HepG2 (cell line): ENCODE results near the gene GPR87. TPM values are rescaled to one million over a fixed set of nuclear protein-coding genes. Genes with fewer than 3 reads are reported as not detected.

Experiments used
- ATAC-seq: fragments of 200-7000 bp; cut with Tn5 transposase; 3 replicates; pipeline ENCODE4 v1.9.1; 2020; ENCODE audit warnings: mild to moderate bottlenecking, moderate library complexity
- BruUV-seq: library from RNA; stranded (reverse); fragments of 400-500 nt; replicated peaks from 2 replicates; lab custom pipeline; 2021; lab: Mats Ljungman, UMichigan
- CTCF ChIA-PET: fragments of 300-600 bp; formaldehyde crosslinking; extraction: SDS; loops from one replicate; lab custom pipeline; 2021; ENCODE audit warnings: low total read pairs, inconsistent platforms, low intra/inter-chr PET ratio; lab: Yijun Ruan, JAX
- POLR2A ChIA-PET: fragments of 350-600 bp; sonication (Branson Sonifier 250); formaldehyde crosslinking; loops from one replicate; lab custom pipeline; 2020; ENCODE audit warnings: antibody characterized with exemption, inconsistent platforms; lab: Yijun Ruan, JAX
- DNase-seq: peaks from one replicate; pipeline ENCODE4 v3.0.0-alpha.2; 2015; ENCODE audit warnings: low spot score
- FAIRE-seq: peaks from 3 replicates; lab custom pipeline; 2011; peaks lifted over from hg19 to GRCh38; lab: Jason Lieb, UNC
- H2AFZ ChIP-seq: one replicate; pipeline ENCODE4 v1.6.1; 2011; ENCODE audit warnings: low read length, inconsistent platforms
- H3K27ac ChIP-seq: fragments of 300-600 bp; 3 replicates; pipeline ENCODE4 v1.8.0; 2011; ENCODE audit warnings: mixed run types, mild to moderate bottlenecking, mixed read lengths, low read length, inconsistent platforms; ENCODE audit not compliant: insufficient read depth; ENCODE audit errors: extremely low read length
- H3K27me3 ChIP-seq, 2 experiments: fragments of 200-600 bp in 1 of 2; 2 replicates in 1 of 2; 3 replicates in 1 of 2; pipeline versions ENCODE4 v1.6.0 to v1.8.0; 2011; ENCODE audit warnings: low read length in 2 of 2, mild to moderate bottlenecking in 2 of 2, moderate library complexity in 2 of 2, inconsistent platforms in 1 of 2; ENCODE audit not compliant: insufficient read depth in 2 of 2, control insufficient read depth in 1 of 2
- H3K36me3 ChIP-seq, 2 experiments: fragments of 200-600 bp in 1 of 2; replicated peaks in 1 of 2; 2 replicates in 1 of 2; 3 replicates in 1 of 2; pipeline versions ENCODE4 v1.5.1 to v1.8.0; 2011; ENCODE audit warnings: low read length in 2 of 2, inconsistent platforms in 1 of 2; ENCODE audit not compliant: insufficient read depth in 2 of 2, control insufficient read depth in 1 of 2
- H3K4me1 ChIP-seq: 2 replicates; pipeline ENCODE4 v1.5.1; 2012; ENCODE audit warnings: low read length, inconsistent platforms; ENCODE audit not compliant: insufficient read depth
- H3K4me2 ChIP-seq: 2 replicates; pipeline ENCODE4 v1.6.0; 2011; ENCODE audit warnings: low read depth, low read length, inconsistent platforms
- H3K4me3 ChIP-seq, 3 experiments: fragments of 200-600 bp in 1 of 3; sonication (generic), shearing (Covaris generic) in 1 of 3; replicated peaks in 1 of 3; 2 replicates each; pipeline ENCODE4 v1.5.1; 2011 to 2016; ENCODE audit warnings: low read length in 3 of 3, inconsistent platforms in 2 of 3, low read depth in 2 of 3, mild to moderate bottlenecking in 2 of 3, control low read depth in 1 of 3, mixed read lengths in 1 of 3; ENCODE audit not compliant: insufficient read depth in 1 of 3
- H3K79me2 ChIP-seq: one replicate; pipeline ENCODE4 v1.6.1; 2011; ENCODE audit warnings: low read length, inconsistent platforms; ENCODE audit not compliant: insufficient read depth
- H3K9ac ChIP-seq: 2 replicates; pipeline ENCODE4 v1.6.0; 2011; ENCODE audit warnings: mild to moderate bottlenecking, low read depth, low read length, inconsistent platforms; ENCODE audit not compliant: insufficient read depth
- H3K9me3 ChIP-seq: 2 replicates; pipeline ENCODE4 v1.5.1; 2012; ENCODE audit warnings: mild to moderate bottlenecking, low read length
- H4K20me1 ChIP-seq: 2 replicates; pipeline ENCODE4 v1.6.0; 2011; ENCODE audit warnings: inconsistent platforms, mild to moderate bottlenecking, low read length, moderate library complexity; ENCODE audit not compliant: insufficient read depth
- CC2D1A ChIP-seq: sonication (generic); formaldehyde crosslinking; IDR thresholded peaks from 2 replicates; pipeline ENCODE4 v1.8.1; 2023; ENCODE audit warnings: mild to moderate bottlenecking, missing genetic modification reagents
- CCDC6 ChIP-seq: sonication (generic); formaldehyde crosslinking; IDR thresholded peaks from 2 replicates; pipeline ENCODE4 v1.8.1; 2022; ENCODE audit warnings: mild to moderate bottlenecking, missing genetic modification reagents, moderate library complexity
- CSRNP2 ChIP-seq: sonication (generic); formaldehyde crosslinking; conservative IDR thresholded peaks from 2 replicates; pipeline ENCODE4 v1.8.0; 2022; ENCODE audit warnings: low read depth, missing genetic modification reagents
- MLX ChIP-seq: IDR thresholded peaks from 2 replicates; pipeline ENCODE4 v1.6.1; 2016
- NFE2L2 ChIP-seq: fragments of 150-350 bp; IDR thresholded peaks from 2 replicates; pipeline ENCODE4 v1.6.1; 2014; ENCODE audit warnings: low read length
- REPIN1 ChIP-seq: sonication (generic); formaldehyde crosslinking; IDR thresholded peaks from 2 replicates; pipeline ENCODE4 v1.8.0; 2022; ENCODE audit warnings: missing genetic modification reagents, low read depth, mild to moderate bottlenecking, borderline replicate concordance
- ZFP91 ChIP-seq: sonication (generic); formaldehyde crosslinking; IDR thresholded peaks from 2 replicates; pipeline ENCODE4 v1.9.0; 2022; ENCODE audit warnings: missing genetic modification reagents, mild to moderate bottlenecking, borderline replicate concordance
- ZNF263 ChIP-seq: sonication (generic); formaldehyde crosslinking; IDR thresholded peaks from 2 replicates; pipeline ENCODE4 v1.4.0; 2020; ENCODE audit warnings: missing genetic modification reagents
- ZNF672 ChIP-seq: sonication (generic); formaldehyde crosslinking; IDR thresholded peaks from 2 replicates; pipeline ENCODE4 v1.8.1; 2022; ENCODE audit warnings: missing genetic modification reagents
- WGBS: methylation state at CpG from one replicate; pipeline ENCODE4 v1.1.6; 2017; ENCODE audit warnings: low lambda C conversion rate; 5-methylcytosine and 5-hydroxymethylcytosine counted together
- in situ Hi-C: cut with HindIII; loops from 2 replicates; pipeline ENCODE4 v1.10.0; 2017; ENCODE audit warnings: low pct_unique_long_range_greater_than_20kb; ENCODE audit not compliant: extremely low pct_ligation_motif_present
- intact Hi-C: fragments of 100-400 bp; cut with micrococcal nuclease; formaldehyde crosslinking; loops from one replicate; pipeline ENCODE4 v1.10.0; 2022; ENCODE audit not compliant: unreplicated experiment
- polyA plus RNA-seq, 8 experiments: library from polyadenylated mRNA; depleted of rRNA in 3 of 8; stranded (reverse) in 7 of 8; unstranded in 1 of 8; fragments of >200 nt; fragmentation: Illumina TruSeq in 4 of 8; extraction: Trizol in 4 of 8; gene quantifications; 2 replicates each; pipeline versions ENCODE4 v1.2.1 to v1.2.3, GENCODE V29; 2011 to 2016; ENCODE audit warnings: low read depth in 4 of 8, missing spikeins in 1 of 8, mixed read lengths in 1 of 8; ENCODE audit not compliant: insufficient read depth in 1 of 8
- total RNA-seq, 5 experiments: library from RNA; depleted of rRNA; stranded (reverse); fragments of >200 nt; fragmentation: Illumina TruSeq; extraction: Trizol; gene quantifications; 2 replicates each; pipeline ENCODE4 v1.2.3, GENCODE V29; 2016; ENCODE audit warnings: low read depth in 1 of 5

Gene GPR87
- total and polyA plus RNA-seq, 2 of the 13 experiments (the other 11 are each of a cell fraction or from before 2014, with no cell fraction given) = not detected

- intact Hi-C loops (no loop called here), in situ Hi-C loops (no loop called here)
- Histone ChIP-seq H3K4me2 (no peak overlapping the region), H3K27ac (no peak overlapping the region), H3K9ac (no peak overlapping the region), H3K4me3 (no peak overlapping the region), H3K79me2 (no peaks in the 10 kb centered on the region), H3K36me3 (no peaks in the 10 kb centered on the region), H3K27me3 (no peaks in the 10 kb centered on the region), H4K20me1 (no peaks in the 10 kb centered on the region), H3K4me1 (peaks cover 10% of the 10 kb centered on the region), H2AFZ (no peak overlapping the region), H3K9me3 (no peaks in the 10 kb centered on the region)
- no peak for ATAC-seq
- WGBS = 81% methylated on average over 4 of the region's 4 CpGs
- no peak for FAIRE-seq
- no peak for DNase-seq
- BruUV-seq = no TSS peak
- POLR2A ChIA-PET = no interaction called here
- no peak for TF ChIP-seq CC2D1A
- TF ChIP-seq ZNF672 (CRISPR knock-in tag) = no peak
- no peak for TF ChIP-seq CCDC6 (CRISPR knock-in tag)
- TF ChIP-seq REPIN1 (CRISPR knock-in tag) = no peak
- no peak for TF ChIP-seq MLX
- no peak for TF ChIP-seq ZFP91 (CRISPR knock-in tag)
- TF ChIP-seq NFE2L2 = no peak
- TF ChIP-seq CSRNP2 (CRISPR knock-in tag) = no peak
- no peak for TF ChIP-seq ZNF263 (CRISPR knock-in tag)
- CTCF ChIA-PET = no interaction called here
Observed at GRCh38 chr3:151305775-151306151, 10.9 kb downstream of the GPR87 start.
